ENCODE results near the gene MUC6.

MUC6 gene

GRCh38 chr11:1050581-1051355 lies 14.2 kb upstream of the MUC6 start:
- Histone ChIP-seq H3K27ac (ENCODE audit: insufficient read depth, low read length, poor library complexity, severe bottlenecking) (no peak overlapping the region), H3K27me3 (replicated peaks; ENCODE audit: control insufficient read depth, insufficient read depth, low read length, poor library complexity, severe bottlenecking) (peaks cover 3% of the 10 kb centered on the region), H3K4me1 (ENCODE audit: control insufficient read depth, insufficient read depth, low read length, poor library complexity, severe bottlenecking) (peaks cover 8% of the 10 kb centered on the region), H3K4me3 (ENCODE audit: insufficient read depth, low read depth, low read length, poor library complexity, severe bottlenecking) (no peak overlapping the region), H3K36me3 (ENCODE audit: control insufficient read depth, insufficient read depth, low read length) (no peaks in the 10 kb centered on the region), H3K9me3 (ENCODE audit: control insufficient read depth, low read length) (no peaks in the 10 kb centered on the region)
- DNase-seq: peak; percentile 41 to 58 (median 45)

DNA sequence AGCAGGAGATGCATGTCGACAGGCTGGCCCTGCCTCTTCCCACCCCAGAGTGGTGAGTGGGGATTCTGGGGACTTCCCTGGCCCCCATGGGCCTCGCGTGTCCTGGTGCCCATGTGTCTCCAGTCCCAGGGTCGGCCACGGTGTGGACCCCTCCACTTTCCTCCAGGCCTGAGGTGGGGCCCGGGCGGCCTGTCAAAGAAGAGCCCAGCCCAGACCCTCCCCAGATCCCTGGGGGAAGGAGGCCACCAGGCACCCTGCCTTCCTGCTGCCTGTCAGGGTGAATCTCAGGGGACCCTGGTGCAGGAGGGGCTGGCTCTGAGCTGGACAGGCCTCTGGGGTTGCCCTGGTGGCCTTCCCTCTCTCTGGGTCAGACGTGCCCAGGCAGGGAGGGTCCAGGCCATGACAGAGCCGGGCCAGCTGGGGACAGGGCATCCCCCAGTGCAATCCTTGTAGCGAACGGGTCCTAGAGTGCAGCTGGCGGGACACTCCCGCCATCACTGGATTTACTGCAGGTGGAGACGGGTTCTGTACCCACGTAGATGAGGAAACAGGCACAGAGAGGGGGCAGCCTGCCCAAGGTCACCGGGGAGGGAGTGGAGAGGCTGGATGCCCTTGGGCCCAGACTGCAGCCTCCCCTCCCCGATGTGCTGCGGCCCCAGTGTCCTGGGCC lies 13.5 kb upstream of the MUC6 start:
- Histone ChIP-seq H3K36me3 (ENCODE audit: control insufficient read depth, insufficient read depth, low read length) (no peaks in the 10 kb centered on the region), H3K27ac (ENCODE audit: insufficient read depth, low read length, poor library complexity, severe bottlenecking) (no peak overlapping the region), H3K9me3 (ENCODE audit: control insufficient read depth, low read length) (no peaks in the 10 kb centered on the region), H3K4me1 (ENCODE audit: control insufficient read depth, insufficient read depth, low read length, poor library complexity, severe bottlenecking) (peaks cover 8% of the 10 kb centered on the region), H3K4me3 (ENCODE audit: insufficient read depth, low read depth, low read length, poor library complexity, severe bottlenecking) (no peak overlapping the region), H3K27me3 (replicated peaks; ENCODE audit: control insufficient read depth, insufficient read depth, low read length, poor library complexity, severe bottlenecking) (peaks cover 3% of the 10 kb centered on the region)
- no peak for DNase-seq

- H3K4me1 ChIP-seq (ENCODE audit: control insufficient read depth, insufficient read depth, low read length, poor library complexity, severe bottlenecking): peaks cover 8% of the 10 kb centered on the region
- peaks cover 3% of the 10 kb centered on the region for H3K27me3 ChIP-seq (replicated peaks; ENCODE audit: control insufficient read depth, insufficient read depth, low read length, poor library complexity, severe bottlenecking)
- no peak overlapping the region for H3K4me3 ChIP-seq (ENCODE audit: insufficient read depth, low read depth, low read length, poor library complexity, severe bottlenecking)
- no peaks in the 10 kb centered on the region for H3K36me3 ChIP-seq (ENCODE audit: control insufficient read depth, insufficient read depth, low read length)
- no peak overlapping the region for H3K27ac ChIP-seq (ENCODE audit: insufficient read depth, low read length, poor library complexity, severe bottlenecking)
- no peak for DNase-seq
- H3K9me3 ChIP-seq (ENCODE audit: control insufficient read depth, low read length): no peaks in the 10 kb centered on the region
Observed at GRCh38 chr11:1049431-1049891, 12.9 kb upstream of the MUC6 start.

GRCh38 chr11:1049071-1049405 lies 12.5 kb upstream of the MUC6 start:
- no peak for DNase-seq
- Histone ChIP-seq H3K36me3 (ENCODE audit: control insufficient read depth, insufficient read depth, low read length) (no peaks in the 10 kb centered on the region), H3K4me1 (ENCODE audit: control insufficient read depth, insufficient read depth, low read length, poor library complexity, severe bottlenecking) (peaks cover 8% of the 10 kb centered on the region), H3K27me3 (replicated peaks; ENCODE audit: control insufficient read depth, insufficient read depth, low read length, poor library complexity, severe bottlenecking) (peaks cover 3% of the 10 kb centered on the region), H3K27ac (ENCODE audit: insufficient read depth, low read length, poor library complexity, severe bottlenecking) (no peak overlapping the region), H3K9me3 (ENCODE audit: control insufficient read depth, low read length) (no peaks in the 10 kb centered on the region), H3K4me3 (ENCODE audit: insufficient read depth, low read depth, low read length, poor library complexity, severe bottlenecking) (no peak overlapping the region)

GRCh38 chr11:1048375-1049070 lies 12.0 kb upstream of the MUC6 start:
- no peak for DNase-seq
- H3K4me3 ChIP-seq (ENCODE audit: insufficient read depth, low read depth, low read length, poor library complexity, severe bottlenecking): no peak overlapping the region
- no peaks in the 10 kb centered on the region for H3K9me3 ChIP-seq (ENCODE audit: control insufficient read depth, low read length)
- peaks cover 3% of the 10 kb centered on the region for H3K27me3 ChIP-seq (replicated peaks; ENCODE audit: control insufficient read depth, insufficient read depth, low read length, poor library complexity, severe bottlenecking)
- H3K36me3 ChIP-seq (ENCODE audit: control insufficient read depth, insufficient read depth, low read length): no peaks in the 10 kb centered on the region
- H3K4me1 ChIP-seq (ENCODE audit: control insufficient read depth, insufficient read depth, low read length, poor library complexity, severe bottlenecking): peaks cover 8% of the 10 kb centered on the region
- no peak overlapping the region for H3K27ac ChIP-seq (ENCODE audit: insufficient read depth, low read length, poor library complexity, severe bottlenecking)

GRCh38 chr11:1047595-1048156 lies 11.2 kb upstream of the MUC6 start:
- H3K4me1 ChIP-seq (ENCODE audit: control insufficient read depth, insufficient read depth, low read length, poor library complexity, severe bottlenecking): peaks cover 8% of the 10 kb centered on the region
- H3K4me3 ChIP-seq (ENCODE audit: insufficient read depth, low read depth, low read length, poor library complexity, severe bottlenecking): no peak overlapping the region
- H3K9me3 ChIP-seq (ENCODE audit: control insufficient read depth, low read length): no peaks in the 10 kb centered on the region
- H3K27ac ChIP-seq (ENCODE audit: insufficient read depth, low read length, poor library complexity, severe bottlenecking): no peak overlapping the region
- DNase-seq: no peak
- H3K36me3 ChIP-seq (ENCODE audit: control insufficient read depth, insufficient read depth, low read length): no peaks in the 10 kb centered on the region
- H3K27me3 ChIP-seq (replicated peaks; ENCODE audit: control insufficient read depth, insufficient read depth, low read length, poor library complexity, severe bottlenecking): peaks cover 3% of the 10 kb centered on the region

DNA sequence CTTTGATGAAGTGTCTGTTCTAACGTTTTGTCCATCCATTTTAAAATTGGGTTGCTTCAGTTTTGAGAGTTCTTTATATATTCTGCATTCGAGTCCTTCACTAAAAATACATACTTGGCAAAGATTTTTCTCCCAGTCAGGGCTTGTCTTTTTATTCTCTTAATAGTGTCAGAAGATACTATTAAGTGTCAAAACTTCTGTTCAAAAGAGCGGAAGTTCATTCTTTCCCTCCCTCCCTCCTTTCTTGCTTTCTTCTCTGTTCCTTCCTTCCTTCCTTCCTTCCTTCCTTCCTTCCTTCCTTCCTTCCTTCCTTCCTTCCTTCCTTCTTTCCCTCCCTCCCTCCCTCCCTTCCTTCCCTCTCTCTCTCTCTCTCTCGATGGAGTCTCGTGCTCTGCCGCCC lies 7.6 kb upstream of the MUC6 start:
- no peak overlapping the region for H3K27ac ChIP-seq (ENCODE audit: insufficient read depth, low read length, poor library complexity, severe bottlenecking)
- H3K36me3 ChIP-seq (ENCODE audit: control insufficient read depth, insufficient read depth, low read length): no peaks in the 10 kb centered on the region
- peaks cover 3% of the 10 kb centered on the region for H3K27me3 ChIP-seq (replicated peaks; ENCODE audit: control insufficient read depth, insufficient read depth, low read length, poor library complexity, severe bottlenecking)
- H3K4me3 ChIP-seq (ENCODE audit: insufficient read depth, low read depth, low read length, poor library complexity, severe bottlenecking): no peak overlapping the region
- H3K4me1 ChIP-seq (ENCODE audit: control insufficient read depth, insufficient read depth, low read length, poor library complexity, severe bottlenecking): no peaks in the 10 kb centered on the region
- no peaks in the 10 kb centered on the region for H3K9me3 ChIP-seq (ENCODE audit: control insufficient read depth, low read length)
- DNase-seq: no peak

- Histone ChIP-seq H3K9me3 (ENCODE audit: control insufficient read depth, low read length) (no peaks in the 10 kb centered on the region), H3K4me1 (ENCODE audit: control insufficient read depth, insufficient read depth, low read length, poor library complexity, severe bottlenecking) (no peaks in the 10 kb centered on the region), H3K36me3 (ENCODE audit: control insufficient read depth, insufficient read depth, low read length) (no peaks in the 10 kb centered on the region), H3K27me3 (replicated peaks; ENCODE audit: control insufficient read depth, insufficient read depth, low read length, poor library complexity, severe bottlenecking) (peaks cover under 1% of the 10 kb centered on the region), H3K4me3 (ENCODE audit: insufficient read depth, low read depth, low read length, poor library complexity, severe bottlenecking) (no peak overlapping the region), H3K27ac (ENCODE audit: insufficient read depth, low read length, poor library complexity, severe bottlenecking) (no peak overlapping the region)
- DNase-seq: no peak
Observed at GRCh38 chr11:1043563-1044096, 7.1 kb upstream of the MUC6 start.

DNA sequence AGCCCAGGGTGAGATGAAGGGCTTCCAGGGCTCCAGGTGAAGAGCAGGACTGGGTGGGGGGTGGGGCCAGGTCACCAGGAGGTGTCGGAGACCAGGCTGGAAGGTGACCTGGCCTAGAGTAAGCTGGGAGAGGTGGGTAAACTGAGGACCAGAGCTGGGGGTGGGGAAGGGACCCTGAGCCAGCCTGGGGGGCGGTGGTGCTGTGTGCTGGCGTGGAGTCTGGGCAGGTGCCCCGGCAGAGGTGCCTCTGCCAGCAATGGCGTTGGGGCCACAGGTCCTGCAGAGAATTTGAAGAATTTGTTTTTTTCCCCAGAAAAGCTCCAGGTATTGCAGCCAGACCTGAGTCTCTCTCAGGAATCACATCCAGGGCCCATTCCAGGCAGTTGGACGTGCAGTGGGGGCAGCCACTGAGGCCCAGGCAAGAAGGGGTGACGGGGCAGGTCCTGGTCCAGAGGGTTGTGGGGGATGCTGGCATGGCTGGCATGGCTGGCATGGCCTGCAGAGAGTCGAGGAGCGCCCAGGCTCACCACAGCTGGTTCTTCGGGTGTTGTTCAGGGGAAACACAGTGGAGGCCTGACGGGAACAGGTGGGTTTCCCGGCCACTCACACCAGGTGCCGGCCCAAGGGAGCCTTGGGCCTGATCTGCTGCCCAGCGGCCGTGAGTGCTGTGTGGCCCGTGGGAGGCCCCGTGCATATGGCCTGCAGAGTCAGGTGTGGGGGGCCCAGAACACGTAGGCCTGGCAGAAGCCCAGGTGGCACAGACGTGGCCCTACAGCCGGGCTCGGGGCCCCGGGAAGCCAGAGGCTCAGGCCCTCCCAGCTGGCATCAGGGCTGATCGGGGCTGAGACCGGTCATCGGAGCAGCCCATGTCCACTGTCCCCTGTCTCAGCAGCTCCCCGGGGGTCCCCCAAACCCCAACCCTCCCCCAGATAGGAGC lies 6.4 kb upstream of the MUC6 start:
- Histone ChIP-seq H3K27me3 (replicated peaks; ENCODE audit: control insufficient read depth, insufficient read depth, low read length, poor library complexity, severe bottlenecking) (no peaks in the 10 kb centered on the region), H3K36me3 (ENCODE audit: control insufficient read depth, insufficient read depth, low read length) (no peaks in the 10 kb centered on the region), H3K9me3 (ENCODE audit: control insufficient read depth, low read length) (no peaks in the 10 kb centered on the region), H3K27ac (ENCODE audit: insufficient read depth, low read length, poor library complexity, severe bottlenecking) (no peak overlapping the region), H3K4me3 (ENCODE audit: insufficient read depth, low read depth, low read length, poor library complexity, severe bottlenecking) (no peak overlapping the region), H3K4me1 (ENCODE audit: control insufficient read depth, insufficient read depth, low read length, poor library complexity, severe bottlenecking) (no peaks in the 10 kb centered on the region)
- no peak for DNase-seq

Data from effector memory CD4-positive, alpha-beta T cell (primary cell).